Right lobe of liver (tissue), 4 donors: Measurements from ENCODE around the gene C3orf22.

Experiments used
- POLR2A ChIP-seq: fragments of 450-650 bp; IDR thresholded peaks from one replicate; pipeline ENCODE4 v1.6.1; 2017; ENCODE audit warnings: antibody characterized with exemption, mild to moderate bottlenecking
- TF ChIP-seq, protein P1 (sequence below), 4 donors: fragments of 200-600 bp in 3 of 4; fragments of 450-650 bp in 1 of 4; IDR thresholded peaks; one replicate each; pipeline versions ENCODE4 v1.5.1 to v1.8.0; 2016 to 2022; ENCODE audit warnings: antibody characterized with exemption in 4 of 4, mild to moderate bottlenecking in 2 of 4
- donor health status: DM: no; HTN: no; CAD: no.
- donor health status: DM: no; HTN: no; CAD: no.
- donor health status: DM: no; HTN: yes; CAD: no.

- TF ChIP-seq, protein P1, sequence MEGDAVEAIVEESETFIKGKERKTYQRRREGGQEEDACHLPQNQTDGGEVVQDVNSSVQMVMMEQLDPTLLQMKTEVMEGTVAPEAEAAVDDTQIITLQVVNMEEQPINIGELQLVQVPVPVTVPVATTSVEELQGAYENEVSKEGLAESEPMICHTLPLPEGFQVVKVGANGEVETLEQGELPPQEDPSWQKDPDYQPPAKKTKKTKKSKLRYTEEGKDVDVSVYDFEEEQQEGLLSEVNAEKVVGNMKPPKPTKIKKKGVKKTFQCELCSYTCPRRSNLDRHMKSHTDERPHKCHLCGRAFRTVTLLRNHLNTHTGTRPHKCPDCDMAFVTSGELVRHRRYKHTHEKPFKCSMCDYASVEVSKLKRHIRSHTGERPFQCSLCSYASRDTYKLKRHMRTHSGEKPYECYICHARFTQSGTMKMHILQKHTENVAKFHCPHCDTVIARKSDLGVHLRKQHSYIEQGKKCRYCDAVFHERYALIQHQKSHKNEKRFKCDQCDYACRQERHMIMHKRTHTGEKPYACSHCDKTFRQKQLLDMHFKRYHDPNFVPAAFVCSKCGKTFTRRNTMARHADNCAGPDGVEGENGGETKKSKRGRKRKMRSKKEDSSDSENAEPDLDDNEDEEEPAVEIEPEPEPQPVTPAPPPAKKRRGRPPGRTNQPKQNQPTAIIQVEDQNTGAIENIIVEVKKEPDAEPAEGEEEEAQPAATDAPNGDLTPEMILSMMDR (IDR thresholded peaks at IDR 0.05) = no peak
- TF ChIP-seq POLR2A = no peak
Observed at GRCh38 chr3:126531051-126531330, 27.7 kb downstream of the C3orf22 start.
